Measurements from ENCODE around the gene MNDA. TPM values are rescaled to one million over a fixed set of nuclear protein-coding genes. Genes with fewer than 3 reads are reported as not detected.

MNDA gene
- total RNA-seq, 1 donor from 2014 or later: not detected

DNA sequence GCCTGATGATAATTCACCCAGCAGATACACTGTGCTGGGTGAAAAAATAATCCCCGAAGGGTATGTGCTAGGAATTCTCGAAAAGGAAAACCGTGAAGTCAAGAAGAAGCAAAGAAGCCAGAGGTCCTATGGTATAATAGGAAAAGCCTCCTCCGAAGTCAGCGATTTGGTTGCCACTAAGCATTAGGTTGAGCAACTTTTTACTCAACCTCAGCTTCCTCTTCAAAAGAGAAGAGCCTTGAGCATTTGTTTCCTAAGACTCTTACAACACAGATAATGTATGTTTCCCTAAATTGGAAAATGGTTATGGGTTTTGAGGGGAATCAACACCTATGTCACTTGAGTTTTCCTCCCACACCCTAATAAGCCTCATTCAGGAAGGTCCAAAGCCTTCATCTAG is 21.3 kb upstream of the MNDA start:
- H3K4me3 Mint-ChIP-seq: no peak overlapping the region
- H3K36me3 Mint-ChIP-seq: no peaks in the 10 kb centered on the region
- no peaks in the 10 kb centered on the region for H3K36me3 ChIP-seq
- no peak for TF ChIP-seq EZH2 (IDR thresholded peaks at IDR 0.05)
- TF ChIP-seq, protein P1, sequence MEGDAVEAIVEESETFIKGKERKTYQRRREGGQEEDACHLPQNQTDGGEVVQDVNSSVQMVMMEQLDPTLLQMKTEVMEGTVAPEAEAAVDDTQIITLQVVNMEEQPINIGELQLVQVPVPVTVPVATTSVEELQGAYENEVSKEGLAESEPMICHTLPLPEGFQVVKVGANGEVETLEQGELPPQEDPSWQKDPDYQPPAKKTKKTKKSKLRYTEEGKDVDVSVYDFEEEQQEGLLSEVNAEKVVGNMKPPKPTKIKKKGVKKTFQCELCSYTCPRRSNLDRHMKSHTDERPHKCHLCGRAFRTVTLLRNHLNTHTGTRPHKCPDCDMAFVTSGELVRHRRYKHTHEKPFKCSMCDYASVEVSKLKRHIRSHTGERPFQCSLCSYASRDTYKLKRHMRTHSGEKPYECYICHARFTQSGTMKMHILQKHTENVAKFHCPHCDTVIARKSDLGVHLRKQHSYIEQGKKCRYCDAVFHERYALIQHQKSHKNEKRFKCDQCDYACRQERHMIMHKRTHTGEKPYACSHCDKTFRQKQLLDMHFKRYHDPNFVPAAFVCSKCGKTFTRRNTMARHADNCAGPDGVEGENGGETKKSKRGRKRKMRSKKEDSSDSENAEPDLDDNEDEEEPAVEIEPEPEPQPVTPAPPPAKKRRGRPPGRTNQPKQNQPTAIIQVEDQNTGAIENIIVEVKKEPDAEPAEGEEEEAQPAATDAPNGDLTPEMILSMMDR (IDR thresholded peaks at IDR 0.05): no peak
- TF ChIP-seq EZH2phosphoT487 (IDR thresholded peaks at IDR 0.05): no peak
- no peaks in the 10 kb centered on the region for H4K20me1 ChIP-seq (ENCODE audit: low read depth)
- no peak overlapping the region for H3K4me2 ChIP-seq
- no peaks in the 10 kb centered on the region for H3K27me3 ChIP-seq
- no peak overlapping the region for H3K27ac ChIP-seq
- no peak overlapping the region for H3K9ac ChIP-seq
- no peak overlapping the region for H3K27ac Mint-ChIP-seq
- H3K9me3 ChIP-seq (ENCODE audit: low read depth): no peaks in the 10 kb centered on the region
- no peaks in the 10 kb centered on the region for H3K9me3 Mint-ChIP-seq
- DNase-seq (ENCODE audit: low spot score): no peak
- H3F3A ChIP-seq (ENCODE audit: low read depth): no peaks in the 10 kb centered on the region
- no peaks in the 10 kb centered on the region for H3K4me1 Mint-ChIP-seq
- no peaks in the 10 kb centered on the region for H3K27me3 Mint-ChIP-seq (ENCODE audit: insufficient read depth, low read depth)
- H3K4me3 ChIP-seq: no peak overlapping the region
- no peak overlapping the region for H2AFZ ChIP-seq (replicated peaks)
- no peaks in the 10 kb centered on the region for H3K79me2 ChIP-seq (ENCODE audit: low read depth)
- H3K4me1 ChIP-seq: no peaks in the 10 kb centered on the region

DNA sequence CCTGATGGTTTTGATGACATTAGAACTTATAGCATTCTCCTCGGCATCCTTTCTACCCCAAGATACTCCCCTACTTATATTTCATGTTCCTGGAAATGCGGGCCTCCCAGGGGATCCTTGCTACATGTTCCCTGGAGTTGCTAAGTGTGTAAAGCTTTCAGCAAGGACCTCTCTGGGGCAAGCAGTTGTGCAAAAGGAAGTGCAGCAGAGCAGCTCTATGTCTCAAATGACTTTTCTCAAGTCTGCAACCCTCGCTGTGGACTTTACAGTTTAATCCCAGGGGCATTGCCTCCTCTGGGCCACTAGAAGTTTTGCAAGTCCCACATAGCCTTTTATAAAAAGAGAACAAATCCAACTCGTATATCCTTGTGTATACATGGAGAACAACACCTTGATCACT is 20.8 kb upstream of the MNDA start:
- H3K27me3 ChIP-seq: no peaks in the 10 kb centered on the region
- DNase-seq (ENCODE audit: low spot score): no peak
- no peak overlapping the region for H3K9ac ChIP-seq
- H3K36me3 Mint-ChIP-seq: no peaks in the 10 kb centered on the region
- H4K20me1 ChIP-seq (ENCODE audit: low read depth): no peaks in the 10 kb centered on the region
- no peaks in the 10 kb centered on the region for H3K9me3 Mint-ChIP-seq
- H3K9me3 ChIP-seq (ENCODE audit: low read depth): no peaks in the 10 kb centered on the region
- no peaks in the 10 kb centered on the region for H3K27me3 Mint-ChIP-seq (ENCODE audit: insufficient read depth, low read depth)
- H3F3A ChIP-seq (ENCODE audit: low read depth): no peaks in the 10 kb centered on the region
- H2AFZ ChIP-seq (replicated peaks): no peak overlapping the region
- no peak overlapping the region for H3K4me3 ChIP-seq
- H3K4me3 Mint-ChIP-seq: no peak overlapping the region
- H3K4me1 ChIP-seq: no peaks in the 10 kb centered on the region
- no peak overlapping the region for H3K27ac ChIP-seq
- no peak overlapping the region for H3K4me2 ChIP-seq
- TF ChIP-seq EZH2phosphoT487 (IDR thresholded peaks at IDR 0.05) (no peak), EZH2 (IDR thresholded peaks at IDR 0.05) (no peak)
- TF ChIP-seq, protein P1 (IDR thresholded peaks at IDR 0.05): no peak
- H3K36me3 ChIP-seq: no peaks in the 10 kb centered on the region
- H3K79me2 ChIP-seq (ENCODE audit: low read depth): no peaks in the 10 kb centered on the region
- no peak overlapping the region for H3K27ac Mint-ChIP-seq
- no peaks in the 10 kb centered on the region for H3K4me1 Mint-ChIP-seq

DNA sequence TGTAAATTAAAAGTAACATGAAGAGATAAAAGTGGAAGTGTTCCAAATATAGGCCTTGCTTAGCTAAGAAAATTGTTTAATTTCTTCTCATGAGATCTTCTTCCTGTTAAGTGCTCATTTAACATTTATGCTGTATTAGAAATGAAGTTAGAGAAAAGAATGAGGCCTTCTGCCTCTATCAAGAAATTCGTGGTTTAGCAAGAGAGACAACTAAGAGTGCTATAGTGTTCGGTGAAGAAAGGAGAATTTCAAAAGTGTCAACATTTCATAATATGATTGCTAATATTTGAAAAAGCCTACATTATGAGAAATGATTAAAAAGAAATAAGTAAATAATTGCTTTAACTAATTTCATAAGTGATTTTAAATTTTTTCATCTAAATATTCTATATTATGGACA is 18.8 kb upstream of the MNDA start:
- H3K9me3 ChIP-seq (ENCODE audit: low read depth): no peaks in the 10 kb centered on the region
- no peaks in the 10 kb centered on the region for H3K9me3 Mint-ChIP-seq
- no peaks in the 10 kb centered on the region for H3K27me3 ChIP-seq
- no peaks in the 10 kb centered on the region for H3K79me2 ChIP-seq (ENCODE audit: low read depth)
- DNase-seq (ENCODE audit: low spot score): no peak
- no peak overlapping the region for H3K4me3 ChIP-seq
- H3K4me3 Mint-ChIP-seq: no peak overlapping the region
- no peaks in the 10 kb centered on the region for H3K36me3 ChIP-seq
- H3K27ac ChIP-seq: no peak overlapping the region
- H3K27me3 Mint-ChIP-seq (ENCODE audit: insufficient read depth, low read depth): no peaks in the 10 kb centered on the region
- no peaks in the 10 kb centered on the region for H4K20me1 ChIP-seq (ENCODE audit: low read depth)
- H3K4me1 Mint-ChIP-seq: no peaks in the 10 kb centered on the region
- no peaks in the 10 kb centered on the region for H3K36me3 Mint-ChIP-seq
- no peak overlapping the region for H3K27ac Mint-ChIP-seq
- H3K9ac ChIP-seq: no peak overlapping the region
- TF ChIP-seq EZH2 (IDR thresholded peaks at IDR 0.05) (no peak), EZH2phosphoT487 (IDR thresholded peaks at IDR 0.05) (no peak)
- TF ChIP-seq, protein P1 (IDR thresholded peaks at IDR 0.05): no peak
- H2AFZ ChIP-seq (replicated peaks): no peak overlapping the region
- no peak overlapping the region for H3K4me2 ChIP-seq
- H3F3A ChIP-seq (ENCODE audit: low read depth): no peaks in the 10 kb centered on the region
- no peaks in the 10 kb centered on the region for H3K4me1 ChIP-seq

Measured in neural progenitor cell (in vitro differentiated cells).